ENCODE results near the gene HOXB2. TPM values are rescaled to one million over a fixed set of nuclear protein-coding genes. Genes with fewer than 3 reads are reported as not detected.

HOXB2 gene
- polyA plus RNA-seq, 1 donor from 2014 or later, result not detected

DNA sequence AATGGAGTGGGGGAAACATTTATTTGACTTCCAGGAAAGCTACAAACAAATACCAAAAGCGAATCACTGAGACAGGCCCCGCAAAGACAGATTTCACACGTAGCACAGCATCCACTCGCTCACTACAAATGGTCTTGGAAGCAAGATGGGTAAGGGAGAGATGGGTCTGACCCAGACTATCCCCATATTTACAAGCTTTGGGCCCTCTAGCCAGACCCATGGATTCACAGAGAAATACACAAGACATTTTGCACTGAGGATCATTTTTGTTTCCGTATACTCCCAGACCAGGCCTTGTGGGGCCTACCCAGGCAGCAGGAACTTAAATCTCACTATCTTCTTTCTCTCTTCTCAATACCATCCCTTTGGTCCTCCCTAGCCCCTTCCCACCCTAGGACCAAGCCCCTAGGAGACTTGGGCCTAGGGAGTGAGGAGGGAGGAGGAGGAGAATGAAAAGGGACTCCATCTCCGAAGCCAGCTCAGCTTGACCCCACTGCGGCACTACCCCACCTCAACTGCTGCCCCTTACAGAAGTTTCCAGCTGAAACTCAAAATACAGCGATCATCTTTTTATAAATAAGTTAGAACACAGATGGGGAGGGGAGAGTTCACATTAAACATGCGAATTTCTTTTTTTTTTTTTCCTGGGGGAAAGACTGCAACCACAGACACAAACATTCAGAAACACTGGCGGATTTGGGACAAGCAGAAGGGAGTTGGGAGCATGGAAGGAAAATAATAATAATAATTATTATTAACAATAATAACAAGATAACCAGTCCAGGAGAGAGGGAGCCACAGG lies 46.5 kb upstream of the HOXB2 start:
- H3K36me3 ChIP-seq (ENCODE audit: insufficient read depth, low read length), result no peaks in the 10 kb centered on the region
- H3K9ac ChIP-seq (ENCODE audit: low read length), result no peak overlapping the region
- TF ChIP-seq SMC3 (conservative IDR thresholded peaks at IDR 0.05; ENCODE audit: poor library complexity) (no peak), EP300 (conservative IDR thresholded peaks at IDR 0.05; ENCODE audit: poor library complexity, severe bottlenecking) (no peak), MXI1 (conservative IDR thresholded peaks at IDR 0.05; ENCODE audit: poor library complexity, severe bottlenecking) (no peak), RAD21 (conservative IDR thresholded peaks at IDR 0.05) (no peak), EZH2 (IDR thresholded peaks at IDR 0.05; ENCODE audit: borderline replicate concordance, insufficient read depth, low read length, poor library complexity, severe bottlenecking) (no peak), POLR2AphosphoS5 (IDR thresholded peaks at IDR 0.05) (no peak), TAF1 (IDR thresholded peaks at IDR 0.05; ENCODE audit: low read depth) (no peak)
- TF ChIP-seq, protein P1, sequence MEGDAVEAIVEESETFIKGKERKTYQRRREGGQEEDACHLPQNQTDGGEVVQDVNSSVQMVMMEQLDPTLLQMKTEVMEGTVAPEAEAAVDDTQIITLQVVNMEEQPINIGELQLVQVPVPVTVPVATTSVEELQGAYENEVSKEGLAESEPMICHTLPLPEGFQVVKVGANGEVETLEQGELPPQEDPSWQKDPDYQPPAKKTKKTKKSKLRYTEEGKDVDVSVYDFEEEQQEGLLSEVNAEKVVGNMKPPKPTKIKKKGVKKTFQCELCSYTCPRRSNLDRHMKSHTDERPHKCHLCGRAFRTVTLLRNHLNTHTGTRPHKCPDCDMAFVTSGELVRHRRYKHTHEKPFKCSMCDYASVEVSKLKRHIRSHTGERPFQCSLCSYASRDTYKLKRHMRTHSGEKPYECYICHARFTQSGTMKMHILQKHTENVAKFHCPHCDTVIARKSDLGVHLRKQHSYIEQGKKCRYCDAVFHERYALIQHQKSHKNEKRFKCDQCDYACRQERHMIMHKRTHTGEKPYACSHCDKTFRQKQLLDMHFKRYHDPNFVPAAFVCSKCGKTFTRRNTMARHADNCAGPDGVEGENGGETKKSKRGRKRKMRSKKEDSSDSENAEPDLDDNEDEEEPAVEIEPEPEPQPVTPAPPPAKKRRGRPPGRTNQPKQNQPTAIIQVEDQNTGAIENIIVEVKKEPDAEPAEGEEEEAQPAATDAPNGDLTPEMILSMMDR (IDR thresholded peaks at IDR 0.05; ENCODE audit: poor library complexity, severe bottlenecking), result no peak
- TF ChIP-seq, protein P2, sequence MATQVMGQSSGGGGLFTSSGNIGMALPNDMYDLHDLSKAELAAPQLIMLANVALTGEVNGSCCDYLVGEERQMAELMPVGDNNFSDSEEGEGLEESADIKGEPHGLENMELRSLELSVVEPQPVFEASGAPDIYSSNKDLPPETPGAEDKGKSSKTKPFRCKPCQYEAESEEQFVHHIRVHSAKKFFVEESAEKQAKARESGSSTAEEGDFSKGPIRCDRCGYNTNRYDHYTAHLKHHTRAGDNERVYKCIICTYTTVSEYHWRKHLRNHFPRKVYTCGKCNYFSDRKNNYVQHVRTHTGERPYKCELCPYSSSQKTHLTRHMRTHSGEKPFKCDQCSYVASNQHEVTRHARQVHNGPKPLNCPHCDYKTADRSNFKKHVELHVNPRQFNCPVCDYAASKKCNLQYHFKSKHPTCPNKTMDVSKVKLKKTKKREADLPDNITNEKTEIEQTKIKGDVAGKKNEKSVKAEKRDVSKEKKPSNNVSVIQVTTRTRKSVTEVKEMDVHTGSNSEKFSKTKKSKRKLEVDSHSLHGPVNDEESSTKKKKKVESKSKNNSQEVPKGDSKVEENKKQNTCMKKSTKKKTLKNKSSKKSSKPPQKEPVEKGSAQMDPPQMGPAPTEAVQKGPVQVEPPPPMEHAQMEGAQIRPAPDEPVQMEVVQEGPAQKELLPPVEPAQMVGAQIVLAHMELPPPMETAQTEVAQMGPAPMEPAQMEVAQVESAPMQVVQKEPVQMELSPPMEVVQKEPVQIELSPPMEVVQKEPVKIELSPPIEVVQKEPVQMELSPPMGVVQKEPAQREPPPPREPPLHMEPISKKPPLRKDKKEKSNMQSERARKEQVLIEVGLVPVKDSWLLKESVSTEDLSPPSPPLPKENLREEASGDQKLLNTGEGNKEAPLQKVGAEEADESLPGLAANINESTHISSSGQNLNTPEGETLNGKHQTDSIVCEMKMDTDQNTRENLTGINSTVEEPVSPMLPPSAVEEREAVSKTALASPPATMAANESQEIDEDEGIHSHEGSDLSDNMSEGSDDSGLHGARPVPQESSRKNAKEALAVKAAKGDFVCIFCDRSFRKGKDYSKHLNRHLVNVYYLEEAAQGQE (IDR thresholded peaks at IDR 0.05; ENCODE audit: borderline replicate concordance), result no peak
- H3F3A ChIP-seq (ENCODE audit: insufficient read depth, low read length, poor library complexity, severe bottlenecking), result no peaks in the 10 kb centered on the region
- H3K9me2 ChIP-seq (ENCODE audit: insufficient read depth, low read length), result no peaks in the 10 kb centered on the region
- H3K27ac ChIP-seq (ENCODE audit: low read length), result no peak overlapping the region
- no peaks in the 10 kb centered on the region for H3K9me3 ChIP-seq (ENCODE audit: low read length)
- no peaks in the 10 kb centered on the region for H4K20me1 ChIP-seq (ENCODE audit: insufficient read depth)
- H3K27me3 ChIP-seq (ENCODE audit: insufficient read depth, low read depth, low read length), result peaks cover 100% of the 10 kb centered on the region
- H3K79me2 ChIP-seq (replicated peaks; ENCODE audit: insufficient read depth, low read length), result no peaks in the 10 kb centered on the region
- H3K4me2 ChIP-seq (ENCODE audit: low read length), result no peak overlapping the region
- no peak overlapping the region for H3K4me3 ChIP-seq (ENCODE audit: low read length)
- H2AFZ ChIP-seq (ENCODE audit: low read depth, low read length), result no peak overlapping the region

DNA sequence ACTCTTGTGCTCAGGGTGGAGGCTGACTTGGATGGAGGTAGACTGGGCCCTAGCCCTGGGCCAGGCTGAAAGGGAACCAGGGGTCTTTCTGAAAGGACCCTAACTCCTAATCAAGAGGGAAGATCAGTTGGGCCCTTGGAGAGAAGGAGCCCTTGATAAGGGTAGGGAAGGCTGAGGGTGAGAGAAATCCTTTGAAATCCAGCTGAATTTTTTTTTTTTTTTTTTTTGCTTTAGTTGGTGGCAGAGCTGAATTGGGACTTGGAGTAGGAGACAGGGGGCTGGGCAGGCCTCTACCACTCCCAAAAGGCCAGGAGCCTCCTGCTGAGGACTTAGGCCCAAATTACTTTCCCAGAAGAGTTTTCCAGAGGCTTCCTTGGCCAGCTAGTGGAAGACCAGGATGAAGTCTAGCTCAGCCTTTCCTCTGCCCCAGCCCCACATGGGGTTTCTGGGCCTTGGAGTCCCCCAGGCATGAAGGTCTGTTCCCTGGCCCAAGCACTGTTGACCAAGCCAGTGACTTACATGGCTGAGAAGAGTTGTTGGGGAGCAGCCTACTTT lies 45.8 kb upstream of the HOXB2 start:
- Histone ChIP-seq H3K9me3 (ENCODE audit: low read length) (peaks cover 7% of the 10 kb centered on the region), H3K79me2 (replicated peaks; ENCODE audit: insufficient read depth, low read length) (no peaks in the 10 kb centered on the region), H3K9me2 (ENCODE audit: insufficient read depth, low read length) (no peaks in the 10 kb centered on the region), H2AFZ (ENCODE audit: low read depth, low read length) (no peak overlapping the region), H4K20me1 (ENCODE audit: insufficient read depth) (no peaks in the 10 kb centered on the region), H3K27me3 (ENCODE audit: insufficient read depth, low read depth, low read length) (peaks cover 100% of the 10 kb centered on the region), H3K9ac (ENCODE audit: low read length) (no peak overlapping the region), H3K36me3 (ENCODE audit: insufficient read depth, low read length) (no peaks in the 10 kb centered on the region), H3F3A (ENCODE audit: insufficient read depth, low read length, poor library complexity, severe bottlenecking) (no peaks in the 10 kb centered on the region), H3K27ac (ENCODE audit: low read length) (no peak overlapping the region), H3K4me2 (ENCODE audit: low read length) (no peak overlapping the region), H3K4me3 (ENCODE audit: low read length) (no peak overlapping the region)
- TF ChIP-seq RAD21 (conservative IDR thresholded peaks at IDR 0.05), result no peak
- TF ChIP-seq POLR2AphosphoS5 (IDR thresholded peaks at IDR 0.05), result no peak
- TF ChIP-seq EP300 (conservative IDR thresholded peaks at IDR 0.05; ENCODE audit: poor library complexity, severe bottlenecking), result no peak
- TF ChIP-seq TAF1 (IDR thresholded peaks at IDR 0.05; ENCODE audit: low read depth), result no peak
- no peak for TF ChIP-seq SMC3 (conservative IDR thresholded peaks at IDR 0.05; ENCODE audit: poor library complexity)
- TF ChIP-seq, protein P2 (IDR thresholded peaks at IDR 0.05; ENCODE audit: borderline replicate concordance), result no peak
- TF ChIP-seq, protein P1 (IDR thresholded peaks at IDR 0.05; ENCODE audit: poor library complexity, severe bottlenecking), result no peak
- TF ChIP-seq MXI1 (conservative IDR thresholded peaks at IDR 0.05; ENCODE audit: poor library complexity, severe bottlenecking), result no peak
- TF ChIP-seq EZH2 (IDR thresholded peaks at IDR 0.05; ENCODE audit: borderline replicate concordance, insufficient read depth, low read length, poor library complexity, severe bottlenecking), result no peak
